ENCODE data around the gene GCNT1.
"Not testable (repeated sequence)": the region's sequence is repeated elsewhere in the genome, so short reads cannot be mapped to it uniquely, and the experiment has no call there.

Gene GCNT1

DNA sequence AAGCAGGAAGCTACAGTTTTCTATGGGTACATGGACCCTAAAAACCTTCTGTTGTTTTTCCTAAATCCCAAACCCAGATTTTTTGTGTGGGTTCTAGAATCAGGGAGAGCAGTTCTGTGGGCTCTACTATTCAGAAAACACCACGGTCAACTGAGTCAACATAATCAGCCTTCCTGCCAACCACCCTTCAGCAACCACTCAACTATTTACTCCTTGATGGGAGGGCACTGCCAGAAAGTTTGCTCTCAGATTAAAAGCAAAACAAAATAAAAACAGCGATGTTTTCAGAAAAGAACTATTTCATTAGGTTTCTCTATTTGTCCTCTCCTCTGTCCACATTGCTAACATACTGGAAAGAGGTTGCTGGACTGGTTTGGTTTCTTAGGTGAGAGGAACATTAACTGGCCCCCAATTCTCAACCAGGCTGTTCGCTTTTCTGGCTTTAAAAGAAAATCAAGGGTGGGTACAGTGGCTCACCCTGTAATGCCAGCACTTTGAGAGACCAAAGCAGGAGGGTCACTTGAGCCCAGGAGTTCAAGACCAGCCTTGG is 72.3 kb downstream of the GCNT1 start:
- no peak for DNase-seq (ENCODE audit: low read depth in 2 of 3, low spot score in 2 of 3)

DNA sequence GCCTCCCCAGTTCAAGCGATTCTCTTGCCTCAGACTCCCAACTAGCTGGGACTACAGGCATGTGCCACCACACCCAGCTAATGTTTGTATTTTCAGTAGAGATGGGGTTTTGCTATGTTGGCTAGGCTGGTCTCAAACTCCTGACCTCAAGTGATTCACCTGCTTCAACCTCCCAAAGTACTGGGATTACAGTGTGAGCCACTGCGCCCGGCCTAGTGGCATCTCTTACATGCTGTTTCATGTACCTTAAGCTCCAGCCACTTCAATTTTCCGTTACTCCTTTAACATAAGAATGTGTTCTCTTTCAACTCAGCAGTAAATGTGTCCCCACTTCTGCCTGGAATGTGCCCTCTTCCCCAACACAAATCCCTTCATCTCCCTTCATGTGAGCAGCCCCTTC is 73.9 kb downstream of the GCNT1 start:
- DNase-seq (ENCODE audit: low read depth in 2 of 3, low spot score in 2 of 3): not testable (repeated sequence)

DNA sequence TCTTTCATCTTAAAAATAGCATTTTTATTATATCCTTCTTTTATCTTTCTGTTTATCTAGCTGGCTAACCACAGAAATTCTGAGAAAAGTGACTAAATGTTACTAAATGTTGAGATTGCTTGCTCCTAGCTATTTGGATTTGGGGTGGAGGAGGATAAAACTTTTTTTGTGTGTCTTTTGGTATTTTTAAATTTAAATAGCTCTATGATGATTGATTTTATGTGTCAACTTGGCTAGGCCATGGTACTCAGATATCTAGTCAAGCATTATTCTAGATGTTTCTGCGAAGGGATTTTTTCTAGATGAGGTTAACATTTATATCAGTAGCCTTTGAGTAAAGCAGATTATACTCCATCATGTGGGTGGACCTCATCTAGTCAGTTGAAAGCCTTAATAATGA is 75.0 kb downstream of the GCNT1 start:
- no peak for DNase-seq (ENCODE audit: low read depth in 2 of 3, low spot score in 2 of 3)

DNA sequence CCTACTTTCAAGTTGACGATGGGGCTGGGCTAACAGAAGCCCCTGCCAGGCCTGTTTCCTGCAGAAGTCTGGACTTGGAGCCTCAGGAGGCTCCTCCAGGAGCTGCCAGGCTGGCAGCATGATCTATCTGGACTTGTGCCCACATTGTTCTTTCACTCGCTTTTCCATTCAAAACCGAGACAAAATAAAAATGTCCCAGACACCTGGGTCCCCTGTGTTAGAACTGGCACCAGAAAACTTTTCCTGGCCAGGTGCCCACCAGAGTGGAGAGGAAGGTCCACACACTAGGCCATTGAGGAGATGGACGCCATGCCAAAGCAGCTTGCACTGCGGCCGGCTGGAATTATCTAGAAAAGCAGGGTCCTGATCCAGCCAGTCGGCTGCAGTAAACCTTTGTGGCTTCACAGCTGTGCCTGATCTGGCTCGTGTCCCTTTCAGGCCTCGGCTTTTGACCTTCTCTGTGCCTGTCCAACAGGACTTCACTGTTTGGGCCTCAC is 78.2 kb downstream of the GCNT1 start:
- no peak for DNase-seq (ENCODE audit: low read depth in 2 of 3, low spot score in 2 of 3)

DNA sequence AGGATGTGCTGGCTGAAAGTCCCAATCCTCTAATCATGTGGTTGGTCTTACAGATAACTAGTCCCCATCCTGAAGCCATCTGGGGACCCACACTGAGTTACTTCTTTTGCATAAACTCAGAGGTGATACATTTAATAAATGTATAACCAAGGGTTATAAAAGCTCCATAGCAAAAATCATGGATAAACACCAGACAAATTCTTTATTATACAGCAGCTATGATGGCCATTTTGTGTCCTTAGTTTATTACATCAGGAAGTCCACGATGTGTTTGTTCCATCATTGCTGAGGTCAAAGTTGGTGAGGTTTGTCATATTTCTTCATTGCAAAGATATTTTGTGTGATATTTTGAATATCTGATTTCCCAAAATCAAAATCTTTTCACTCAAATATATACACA is 80.2 kb downstream of the GCNT1 start:
- no peak for DNase-seq (ENCODE audit: low read depth in 2 of 3, low spot score in 2 of 3)

DNA sequence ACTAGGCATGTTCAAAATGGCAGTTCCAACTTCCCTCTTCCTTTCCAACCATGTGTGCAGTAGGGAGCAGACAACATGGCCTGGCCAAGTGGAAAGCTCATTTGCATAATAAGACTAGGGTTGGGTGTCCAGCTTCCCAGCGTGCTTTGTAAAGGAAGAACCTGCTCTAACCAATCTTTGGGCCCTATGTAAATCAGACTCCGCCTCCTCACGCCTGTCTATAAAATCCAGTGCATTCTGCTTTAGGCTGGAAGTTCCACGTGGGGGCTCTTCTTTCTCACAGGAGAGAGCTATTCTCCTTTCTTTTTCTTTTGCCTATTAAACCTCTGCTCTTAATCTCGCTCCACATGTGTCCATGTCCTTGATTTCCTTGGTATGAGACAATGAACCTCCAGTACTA is 83.4 kb downstream of the GCNT1 start:
- no peak for DNase-seq (ENCODE audit: low read depth in 2 of 3, low spot score in 2 of 3)

DNA sequence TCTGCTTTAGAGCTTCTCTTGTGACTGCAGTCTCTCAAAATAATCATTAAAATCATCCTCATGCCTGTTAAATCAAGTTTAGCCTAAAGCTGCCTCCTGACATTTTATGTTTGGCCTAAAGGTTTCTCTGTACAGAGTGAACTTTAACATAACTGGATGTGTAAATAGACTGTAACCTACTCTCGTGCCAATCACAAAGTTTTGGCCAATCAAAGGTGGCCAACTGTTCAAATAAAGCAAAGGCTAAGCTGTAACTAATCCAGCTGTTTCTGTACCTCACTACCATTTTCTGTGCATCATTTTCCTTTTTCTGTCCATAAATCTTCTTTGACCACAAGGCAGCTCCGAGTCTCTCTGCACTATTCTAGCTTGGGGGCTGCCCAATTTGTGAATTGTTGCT is 86.2 kb downstream of the GCNT1 start:
- no peak for DNase-seq (ENCODE audit: low read depth in 2 of 3, low spot score in 2 of 3)

DNA sequence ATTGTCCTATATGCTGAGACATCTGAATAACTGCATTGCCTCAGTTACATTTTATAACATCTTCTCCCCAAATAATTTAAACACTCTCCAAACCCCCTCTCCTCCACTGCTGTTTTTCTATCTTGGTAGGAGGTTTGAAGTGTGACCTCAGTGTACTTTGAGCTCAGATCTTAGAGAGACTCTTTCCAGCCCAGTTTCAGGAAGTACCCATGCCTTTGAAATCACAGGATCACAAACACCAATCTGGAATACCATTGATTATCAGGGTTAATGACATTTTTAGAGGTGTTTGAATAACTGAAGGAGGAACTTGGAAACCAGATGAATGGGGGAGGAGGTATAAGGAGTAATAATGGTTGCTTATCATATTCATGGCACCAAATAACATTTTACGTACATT is 93.2 kb downstream of the GCNT1 start:
- no peak for DNase-seq (ENCODE audit: low read depth in 2 of 3, low spot score in 2 of 3)

DNA sequence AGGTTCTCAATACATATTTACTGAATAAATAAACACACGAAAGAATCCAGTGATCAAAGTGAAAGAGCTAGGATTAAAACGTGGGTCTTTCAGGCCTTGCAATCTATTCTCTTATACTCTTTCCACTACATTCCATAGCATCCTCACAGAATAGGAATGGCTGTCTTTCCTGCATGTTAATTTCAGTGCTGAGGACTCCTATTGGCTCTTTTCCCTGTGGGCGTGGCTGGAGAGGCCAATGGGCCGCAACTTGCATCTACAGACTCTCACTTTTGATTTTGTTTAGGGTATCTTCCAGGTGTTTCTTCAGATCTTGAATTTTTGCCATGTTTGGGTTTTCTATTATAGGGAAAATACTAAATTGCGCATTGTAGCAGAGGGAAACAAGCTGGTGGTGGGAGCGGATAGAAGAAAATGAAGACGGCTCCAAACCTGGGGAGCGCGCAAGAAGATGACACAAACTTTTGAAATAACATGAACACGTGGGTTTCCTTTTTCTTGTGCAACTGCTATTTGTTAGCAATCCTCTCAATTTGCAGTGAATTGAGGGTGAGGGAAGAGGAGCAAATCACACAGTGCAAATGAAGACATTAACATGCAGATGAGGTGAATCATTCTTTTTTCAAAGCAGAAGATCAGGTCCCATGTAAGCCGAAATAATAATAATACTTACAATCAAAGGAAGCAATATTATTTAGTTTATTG is 93.9 kb downstream of the GCNT1 start:
- no peak for DNase-seq (ENCODE audit: low read depth in 2 of 3, low spot score in 2 of 3)

DNA sequence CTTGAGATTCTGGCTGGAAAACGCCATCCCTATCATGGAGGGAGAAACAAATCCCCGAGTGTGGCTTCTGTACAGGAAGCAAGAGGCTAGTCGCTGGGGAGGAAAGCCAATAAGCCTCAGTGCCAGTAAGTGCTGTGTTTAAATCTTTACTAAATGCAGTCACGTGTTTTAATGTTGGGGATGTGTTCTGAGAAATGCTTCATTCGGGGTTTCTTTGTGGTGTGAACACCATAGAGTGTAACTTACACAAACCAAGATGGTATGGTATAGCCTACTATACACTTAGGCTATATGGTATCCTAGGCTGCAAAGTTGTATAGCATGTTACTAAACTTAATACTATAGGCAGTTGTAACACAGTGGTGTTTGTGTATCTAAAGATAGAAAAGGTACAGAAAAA is 94.7 kb downstream of the GCNT1 start:
- no peak for DNase-seq (ENCODE audit: low read depth in 2 of 3, low spot score in 2 of 3)

All from activated CD8-positive, alpha-beta memory T cell treated with anti-CD3 and anti-CD28 coated beads for 48 hours (primary cell).